AG04450 (cell line): Measurements from ENCODE around the gene ITGB1BP1. TPM values are rescaled to one million over a fixed set of nuclear protein-coding genes. Genes with fewer than 3 reads are reported as not detected.

Source experiments
- CTCF ChIA-PET: fragments of 300-600, 350-600 bp; formaldehyde crosslinking; extraction: SDS; loops from one replicate; lab custom pipeline; 2022; ENCODE audit warnings: antibody characterized with exemption, inconsistent platforms; lab: Charles Lee
- POLR2A ChIA-PET: fragments of 350-600 bp; formaldehyde crosslinking; extraction: SDS; loops from one replicate; lab custom pipeline; 2021; ENCODE audit warnings: antibody characterized with exemption, inconsistent platforms; lab: Yijun Ruan, JAX
- DNase-seq: peaks from one replicate; pipeline ENCODE4 v3.0.0-alpha.2; 2011; ENCODE audit warnings: low read depth, low spot score
- H3K27ac ChIP-seq: one replicate; pipeline ENCODE4 v1.5.1; 2012; ENCODE audit warnings: low read depth, low read length, control low read depth
- H3K27me3 ChIP-seq: one replicate; pipeline ENCODE4 v1.6.0; 2012; ENCODE audit warnings: low read length; ENCODE audit not compliant: control insufficient read depth, insufficient read depth
- H3K4me3 ChIP-seq: 2 replicates; pipeline ENCODE4 v1.5.1; 2011; ENCODE audit warnings: mild to moderate bottlenecking, low read depth, low read length, control low read depth
- H3K9me3 ChIP-seq: 2 replicates; pipeline ENCODE4 v1.5.1; 2012; ENCODE audit warnings: low read length; ENCODE audit not compliant: control insufficient read depth, insufficient read depth
- CTCF ChIP-seq: IDR thresholded peaks from 2 replicates; pipeline ENCODE4 v1.5.1; 2011; ENCODE audit warnings: low read depth, low read length, control low read depth, inconsistent platforms
- polyA plus RNA-seq: library from polyadenylated mRNA; depleted of rRNA; stranded (reverse); fragments of >200 nt; gene quantifications from 2 replicates; pipeline ENCODE4 v1.2.3, GENCODE V29; 2011

ITGB1BP1 gene
- polyA plus RNA-seq, 1 experiment, result 212 TPM

GRCh38 chr2:9422321-9423099, 818 bp downstream of the ITGB1BP1 start:
- Histone ChIP-seq H3K27ac (peak overlapping the region; percentile 22), H3K27me3 (no peaks in the 10 kb centered on the region), H3K4me3 (peak overlapping the region; percentile 98), H3K9me3 (peaks cover 3% of the 10 kb centered on the region; the same call in 1 of the 2 replicates)
- CTCF ChIA-PET, result interaction anchor here (0.9 to 1.4 kb wide), 4 partner anchors 12 to 279 kb away, joined by 3 to 4 read pairs (median 3); no protein-coding TSS in a partner anchor
- TF ChIP-seq CTCF, result 0 out of 2 replicates have a peak, but pooled peaks have one; percentile 4
- POLR2A ChIA-PET, result interaction anchor here (0.7 to 2.1 kb wide), 7 partner anchors 16 to 134 kb away, joined by 3 to 9 read pairs (median 4); partner anchors contain the start of gene ADAM17
- no peak for DNase-seq

- H3K4me3 ChIP-seq, result no peak overlapping the region
- no peak for DNase-seq
- POLR2A ChIA-PET, result no interaction called here
- no peak for TF ChIP-seq CTCF
- H3K27ac ChIP-seq, result no peak overlapping the region
- peaks cover 3% of the 10 kb centered on the region; the same call in 1 of the 2 replicates for H3K9me3 ChIP-seq
- H3K27me3 ChIP-seq, result no peaks in the 10 kb centered on the region
- CTCF ChIA-PET, result no interaction called here
Measured at GRCh38 chr2:9420495-9420894, 2.8 kb downstream of the ITGB1BP1 start.

GRCh38 chr2:9419541-9419940, 3.8 kb downstream of the ITGB1BP1 start:
- DNase-seq, result no peak
- H3K27ac ChIP-seq, result no peak overlapping the region
- peaks cover 3% of the 10 kb centered on the region; the same call in 1 of the 2 replicates for H3K9me3 ChIP-seq
- H3K27me3 ChIP-seq, result no peaks in the 10 kb centered on the region
- TF ChIP-seq CTCF, result no peak
- ChIA-PET CTCF (interaction anchor here (0.6 kb wide), 1 partner anchor 10 kb away, joined by 5 read pairs; no protein-coding TSS in a partner anchor), POLR2A (no interaction called here)
- H3K4me3 ChIP-seq, result no peak overlapping the region

GRCh38 chr2:9418746-9419145, 4.6 kb downstream of the ITGB1BP1 start:
- peaks cover 3% of the 10 kb centered on the region; the same call in 1 of the 2 replicates for H3K9me3 ChIP-seq
- DNase-seq, result no peak
- ChIA-PET CTCF (interaction anchor here (0.6 kb wide), 1 partner anchor 9 kb away, joined by 5 read pairs; no protein-coding TSS in a partner anchor), POLR2A (interaction anchor here (0.7 kb wide), 1 partner anchor 12 kb away, joined by 7 read pairs; no protein-coding TSS in a partner anchor)
- H3K4me3 ChIP-seq, result no peak overlapping the region
- no peak overlapping the region for H3K27ac ChIP-seq
- no peak for TF ChIP-seq CTCF
- no peaks in the 10 kb centered on the region for H3K27me3 ChIP-seq

GRCh38 chr2:9417725-9418124, 5.6 kb downstream of the ITGB1BP1 start:
- TF ChIP-seq CTCF, result no peak

More at GRCh38 chr2:9417725-9418124, 5.6 kb downstream of the ITGB1BP1 start:
- H3K27me3 ChIP-seq, result no peaks in the 10 kb centered on the region
- ChIA-PET POLR2A (no interaction called here), CTCF (no interaction called here)
- no peak overlapping the region for H3K4me3 ChIP-seq
- peaks cover 1% of the 10 kb centered on the region; the same call in 1 of the 2 replicates for H3K9me3 ChIP-seq
- H3K27ac ChIP-seq, result no peak overlapping the region
- DNase-seq, result no peak
